Natural killer cell treated with Interleukin-12 subunit alpha and Interleukin-12 subunit beta and Interleukin-15 and Interleukin-18, amount 100 ng/mL, for 72 hours (primary cell): Measurements from ENCODE around the gene LRRC15. TPM values are rescaled to one million over a fixed set of nuclear protein-coding genes. Genes with fewer than 3 reads are reported as not detected.

Experiments used
- ATAC-seq, 2 donors: fragments of 150-1000 bp; cut with Tn5 transposase in 1 of 2; sonication (Bioruptor Pico), chemical (Tn5 transposase) in 1 of 2; 2 replicates each; pipeline ENCODE4 v1.10.0; 2021
- DNase-seq: peaks from one replicate; pipeline ENCODE4 v3.0.0; 2022; ENCODE audit warnings: low spot score
- H3K27ac Mint-ChIP-seq, 2 donors: 1 replicate in 1 of 2; 2 replicates in 1 of 2; pipeline ENCODE4 v1.8.0; 2022; ENCODE audit warnings: mixed read lengths in 2 of 2, mild to moderate bottlenecking in 1 of 2, moderate library complexity in 1 of 2
- H3K27me3 Mint-ChIP-seq, 2 donors: 1 replicate in 1 of 2; 2 replicates in 1 of 2; pipeline ENCODE4 v1.8.0; 2022; ENCODE audit warnings: mixed read lengths in 2 of 2
- H3K36me3 Mint-ChIP-seq: one replicate; pipeline ENCODE4 v1.8.0; 2022; ENCODE audit warnings: mixed read lengths
- H3K4me1 Mint-ChIP-seq, 2 donors: 1 replicate in 1 of 2; 2 replicates in 1 of 2; pipeline ENCODE4 v1.8.0; 2022; ENCODE audit warnings: low read depth in 2 of 2, mixed read lengths in 2 of 2, mild to moderate bottlenecking in 1 of 2
- H3K4me3 Mint-ChIP-seq: one replicate; pipeline ENCODE4 v1.8.0; 2022; ENCODE audit warnings: mixed read lengths
- H3K9me3 Mint-ChIP-seq: 2 replicates; pipeline ENCODE4 v1.8.0; 2022; ENCODE audit warnings: mixed read lengths
- total RNA-seq, 2 donors: library from RNA; stranded (reverse); gene quantifications; one replicate each; pipeline ENCODE4 v1.2.3, GENCODE V29; 2022

The LRRC15 gene
- total RNA-seq, 2 donors from 2014 or later, result not detected

GRCh38 chr3:194346035-194346434 is 23.5 kb downstream of the LRRC15 start:
- no peak overlapping the region for H3K27ac Mint-ChIP-seq
- ATAC-seq, result no peak
- no peaks in the 10 kb centered on the region for H3K36me3 Mint-ChIP-seq

GRCh38 chr3:194344012-194344411 is 25.5 kb downstream of the LRRC15 start:
- Mint-ChIP-seq H3K9me3 (no peaks in the 10 kb centered on the region), H3K4me1 (no peaks in the 10 kb centered on the region), H3K4me3 (no peak overlapping the region), H3K36me3 (no peaks in the 10 kb centered on the region), H3K27me3 (peaks cover 9 to 18% of the 10 kb centered on the region in 2 donors), H3K27ac (no peak overlapping the region)
- DNase-seq, result peak; percentile 74
- peak in 1 of 2 donors; percentile 66 for ATAC-seq

More at GRCh38 chr3:194346035-194346434, 23.5 kb downstream of the LRRC15 start:
- no peak for DNase-seq
- Mint-ChIP-seq H3K27me3 (peaks cover 9 to 18% of the 10 kb centered on the region in 2 donors), H3K9me3 (no peaks in the 10 kb centered on the region), H3K4me1 (no peaks in the 10 kb centered on the region), H3K4me3 (no peak overlapping the region)

DNA sequence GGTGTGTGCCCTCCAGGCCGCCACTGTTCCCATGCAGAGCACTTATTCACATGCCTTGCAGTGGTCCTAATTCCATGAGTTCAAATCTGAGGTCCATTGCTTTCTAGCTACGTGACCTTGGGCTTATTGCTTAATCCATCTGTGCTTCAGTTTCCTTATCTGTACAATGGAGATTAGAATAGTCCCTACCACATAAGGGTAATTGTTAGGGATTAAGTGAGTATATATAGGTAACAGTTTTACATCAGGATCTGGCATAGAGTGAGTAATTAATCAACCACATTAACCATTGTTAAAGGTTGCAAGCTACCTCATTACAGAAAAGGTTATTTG is 26.0 kb downstream of the LRRC15 start:
- Mint-ChIP-seq H3K4me3 (no peak overlapping the region), H3K9me3 (no peaks in the 10 kb centered on the region), H3K27me3 (peaks cover 9 to 18% of the 10 kb centered on the region in 2 donors), H3K27ac (no peak overlapping the region), H3K36me3 (no peaks in the 10 kb centered on the region), H3K4me1 (no peaks in the 10 kb centered on the region)
- ATAC-seq, result no peak
- no peak for DNase-seq

DNA sequence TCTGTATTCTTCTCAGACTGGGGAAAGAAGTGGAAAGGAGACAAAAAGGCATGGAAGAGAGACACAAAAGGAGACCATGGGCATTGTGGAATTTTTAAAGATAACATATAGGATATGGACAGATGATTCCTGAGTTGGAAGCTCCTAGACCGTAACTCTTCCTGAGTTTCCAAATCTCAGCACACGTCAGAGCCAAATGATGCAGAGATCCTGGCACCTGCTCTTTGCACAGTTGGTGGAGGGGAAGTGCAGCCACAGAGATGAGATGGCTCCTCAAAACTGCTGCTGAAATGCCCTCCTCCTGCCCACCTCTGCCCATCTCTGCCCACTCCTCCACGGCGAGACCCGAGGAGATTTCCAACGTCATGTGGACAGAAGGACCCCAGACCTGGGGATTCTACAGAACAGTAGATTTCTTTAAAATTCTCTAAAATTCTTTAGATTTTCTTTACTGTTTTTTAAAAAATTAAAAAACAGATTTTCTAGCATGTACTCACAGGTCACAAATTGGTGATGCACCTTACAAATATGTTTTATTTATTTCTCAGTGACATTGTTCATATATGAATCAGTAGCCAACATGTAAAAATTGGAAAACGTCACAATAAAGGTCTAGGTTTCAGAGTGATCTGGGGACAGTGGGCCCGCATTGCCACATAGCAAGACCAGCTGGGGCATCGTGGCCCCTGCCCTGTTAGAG is 26.5 kb downstream of the LRRC15 start:
- H3K4me1 Mint-ChIP-seq, result no peaks in the 10 kb centered on the region
- no peaks in the 10 kb centered on the region for H3K36me3 Mint-ChIP-seq
- no peak overlapping the region for H3K4me3 Mint-ChIP-seq
- no peak overlapping the region for H3K27ac Mint-ChIP-seq
- H3K27me3 Mint-ChIP-seq, result peaks cover 9 to 18% of the 10 kb centered on the region in 2 donors
- ATAC-seq, result no peak
- no peak for DNase-seq
- no peaks in the 10 kb centered on the region for H3K9me3 Mint-ChIP-seq

DNA sequence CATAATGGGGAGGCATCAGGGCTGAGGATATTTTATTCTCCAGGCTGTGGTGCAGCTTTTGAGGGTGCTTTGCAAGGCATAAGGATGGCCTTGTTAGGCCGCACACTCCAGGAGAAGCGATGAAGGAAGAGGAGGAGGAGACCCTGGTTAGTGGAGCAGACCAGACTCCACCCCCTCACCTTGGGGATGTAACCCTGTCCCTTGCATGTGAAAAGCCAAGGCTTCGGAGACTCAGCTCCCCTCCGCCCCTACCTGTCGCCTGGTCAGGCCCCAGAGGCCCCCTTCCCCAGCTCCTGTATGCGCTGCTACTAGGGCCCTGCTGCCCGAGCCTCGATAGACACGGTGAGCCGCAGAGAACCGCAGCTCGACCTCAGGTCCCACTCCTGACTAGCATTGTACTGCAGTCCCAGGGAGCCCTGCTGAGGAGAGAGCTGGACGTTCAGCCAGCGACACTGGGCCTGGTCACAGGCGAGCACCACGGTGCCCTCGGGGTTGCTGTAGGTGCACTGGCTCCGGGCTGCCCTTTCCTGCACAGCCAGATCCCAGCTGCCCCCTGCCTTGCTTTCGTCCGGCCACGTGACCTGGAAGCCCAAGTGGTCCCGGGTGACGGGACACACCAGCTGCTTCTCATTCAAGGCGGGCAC is 28.7 kb downstream of the LRRC15 start:
- Mint-ChIP-seq H3K27me3 (peaks cover 23 to 27% of the 10 kb centered on the region in 2 donors), H3K4me3 (no peak overlapping the region), H3K36me3 (no peaks in the 10 kb centered on the region), H3K9me3 (no peaks in the 10 kb centered on the region), H3K4me1 (no peaks in the 10 kb centered on the region), H3K27ac (no peak overlapping the region)
- DNase-seq (no peak), ATAC-seq (peak in 1 of 2 donors; percentile 4)

- Mint-ChIP-seq H3K4me3 (no peak overlapping the region), H3K36me3 (no peaks in the 10 kb centered on the region), H3K9me3 (no peaks in the 10 kb centered on the region), H3K4me1 (no peaks in the 10 kb centered on the region), H3K27me3 (peaks cover 23 to 24% of the 10 kb centered on the region in 2 donors), H3K27ac (no peak overlapping the region)
- ATAC-seq (no peak), DNase-seq (no peak)
Measured at GRCh38 chr3:194339840-194340239, 29.7 kb downstream of the LRRC15 start.

- H3K4me3 Mint-ChIP-seq, result no peak overlapping the region
- no peaks in the 10 kb centered on the region for H3K9me3 Mint-ChIP-seq
- H3K27ac Mint-ChIP-seq, result no peak overlapping the region
- H3K36me3 Mint-ChIP-seq, result no peaks in the 10 kb centered on the region
- H3K4me1 Mint-ChIP-seq, result no peaks in the 10 kb centered on the region
- DNase-seq (no peak), ATAC-seq (no peak)
- H3K27me3 Mint-ChIP-seq, result peaks cover 23 to 24% of the 10 kb centered on the region in 2 donors
Measured at GRCh38 chr3:194339356-194339755, 30.2 kb downstream of the LRRC15 start.

GRCh38 chr3:194337965-194338753 is 31.4 kb downstream of the LRRC15 start:
- Mint-ChIP-seq H3K36me3 (no peaks in the 10 kb centered on the region), H3K9me3 (no peaks in the 10 kb centered on the region), H3K4me1 (peaks cover 0 to 4% of the 10 kb centered on the region in 2 donors), H3K27ac (no peak overlapping the region), H3K27me3 (peaks cover 27 to 29% of the 10 kb centered on the region in 2 donors), H3K4me3 (no peak overlapping the region)
- DNase-seq, result no peak
- ATAC-seq, result no peak

DNA sequence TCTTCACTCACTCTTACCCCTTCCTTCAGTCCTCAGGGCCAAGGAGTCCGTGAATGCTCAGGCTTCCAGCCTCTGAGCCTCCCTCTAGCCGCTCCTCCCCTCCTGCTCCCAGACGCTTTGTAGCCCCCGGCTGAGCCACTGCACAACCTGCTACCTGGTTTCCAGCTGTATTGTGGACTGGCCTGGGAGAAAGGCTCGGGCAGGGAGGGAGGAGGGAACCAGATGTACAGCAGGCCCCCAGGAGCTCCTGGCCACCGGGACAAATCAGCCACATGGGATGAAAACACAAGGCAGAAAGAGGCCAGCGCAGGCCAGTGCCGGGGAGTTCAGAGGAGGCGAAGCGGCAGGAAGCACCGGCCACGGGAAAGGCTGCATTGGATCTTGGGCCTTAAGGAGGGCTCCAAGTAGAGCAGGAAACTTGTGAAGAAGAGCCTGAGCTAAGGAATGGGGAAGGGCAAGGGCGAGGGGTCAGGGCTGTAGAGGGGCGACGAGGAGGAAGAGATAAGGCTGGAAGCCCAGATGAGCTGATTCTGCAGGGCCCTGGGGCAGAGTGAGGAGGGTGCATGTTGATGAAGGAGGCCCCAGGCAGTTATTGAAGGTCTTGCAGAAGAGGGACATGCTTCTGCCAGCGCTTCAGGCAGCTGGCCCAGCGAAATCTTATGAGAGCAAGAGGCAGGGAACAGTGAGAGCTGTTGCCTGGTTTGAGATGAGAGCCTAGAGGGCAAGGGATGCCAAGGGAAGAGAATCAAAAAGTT is 32.8 kb downstream of the LRRC15 start:
- H3K4me3 Mint-ChIP-seq, result no peak overlapping the region
- ATAC-seq (no peak), DNase-seq (no peak)
- peaks cover 0 to 4% of the 10 kb centered on the region in 2 donors for H3K4me1 Mint-ChIP-seq
- no peaks in the 10 kb centered on the region for H3K36me3 Mint-ChIP-seq
- H3K27me3 Mint-ChIP-seq, result peaks cover 29 to 30% of the 10 kb centered on the region in 2 donors
- no peak overlapping the region for H3K27ac Mint-ChIP-seq
- H3K9me3 Mint-ChIP-seq, result no peaks in the 10 kb centered on the region

DNA sequence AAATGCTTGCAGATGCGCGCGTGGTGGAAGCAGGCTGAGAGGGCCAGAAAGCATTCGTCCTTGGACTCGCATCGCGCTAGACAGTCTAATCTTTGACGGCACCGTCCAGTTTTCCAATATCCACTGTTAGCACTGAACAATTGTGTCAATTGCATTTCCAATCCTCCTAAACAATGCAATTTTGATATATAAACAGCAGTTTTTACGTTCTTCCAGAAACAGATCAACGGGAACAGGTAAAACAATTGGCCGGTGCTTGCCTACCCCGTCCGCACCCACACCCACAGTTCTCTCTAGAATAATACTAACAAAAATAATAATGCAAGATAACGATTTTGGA is 35.6 kb downstream of the LRRC15 start:
- Mint-ChIP-seq H3K36me3 (no peaks in the 10 kb centered on the region), H3K4me3 (peak overlapping the region; percentile 51), H3K27ac (no peak overlapping the region), H3K4me1 (peaks cover 0 to 4% of the 10 kb centered on the region in 2 donors), H3K9me3 (no peaks in the 10 kb centered on the region), H3K27me3 (peaks cover 31 to 33% of the 10 kb centered on the region in 2 donors)
- no peak for ATAC-seq
- DNase-seq, result no peak

DNA sequence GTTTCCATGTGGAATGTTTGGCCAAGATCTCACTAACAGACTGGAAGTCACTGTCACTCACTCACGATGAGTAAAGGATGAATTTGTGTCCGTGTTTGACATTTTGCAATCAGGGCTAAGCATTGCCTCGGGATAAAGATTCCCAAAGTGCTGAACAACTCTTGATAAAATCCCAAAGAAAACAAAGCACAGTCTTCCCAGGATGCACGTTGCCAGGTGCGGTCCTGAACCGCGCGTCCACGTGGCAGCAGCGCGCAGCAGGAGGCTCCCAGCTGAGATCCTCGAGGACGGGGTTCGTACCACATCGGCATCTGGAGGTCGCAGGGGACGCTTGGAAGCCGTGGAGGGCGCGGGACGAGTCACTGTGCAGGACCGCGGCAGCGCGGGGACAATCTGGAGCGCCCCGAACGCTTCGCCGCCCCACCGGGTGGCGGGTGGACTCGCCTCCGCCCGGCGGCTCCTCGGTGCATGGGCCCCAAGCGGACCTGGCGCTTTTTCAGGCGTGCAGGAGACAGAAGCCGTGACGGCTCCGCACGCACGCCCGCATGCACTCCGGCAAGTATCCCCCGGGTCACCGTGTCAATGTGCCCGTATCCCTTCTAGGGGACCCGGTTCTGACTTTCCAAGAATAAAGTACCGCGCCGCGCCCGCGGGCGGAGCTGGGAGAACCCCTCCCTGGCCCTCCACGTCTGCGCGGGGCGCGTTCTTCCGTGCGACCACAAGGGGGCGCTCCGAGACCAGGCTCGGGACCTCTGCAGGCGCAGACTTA is 36.1 kb downstream of the LRRC15 start:
- Mint-ChIP-seq H3K27me3 (peaks cover 31 to 33% of the 10 kb centered on the region in 2 donors), H3K4me3 (peak overlapping the region; percentile 51), H3K36me3 (no peaks in the 10 kb centered on the region), H3K27ac (no peak overlapping the region), H3K4me1 (peaks cover 0 to 4% of the 10 kb centered on the region in 2 donors), H3K9me3 (no peaks in the 10 kb centered on the region)
- ATAC-seq (peak; percentile 88 to 91), DNase-seq (peak; percentile 90)

GRCh38 chr3:194332858-194333211 is 36.7 kb downstream of the LRRC15 start:
- H3K27ac Mint-ChIP-seq, result no peak overlapping the region
- ATAC-seq (no peak), DNase-seq (no peak)
- no peaks in the 10 kb centered on the region for H3K36me3 Mint-ChIP-seq
- no peaks in the 10 kb centered on the region for H3K9me3 Mint-ChIP-seq
- peaks cover 0 to 4% of the 10 kb centered on the region in 2 donors for H3K4me1 Mint-ChIP-seq
- no peak overlapping the region for H3K4me3 Mint-ChIP-seq
- H3K27me3 Mint-ChIP-seq, result peaks cover 31 to 33% of the 10 kb centered on the region in 2 donors

GRCh38 chr3:194330579-194330978 is 39.0 kb downstream of the LRRC15 start:
- ATAC-seq, result no peak
- Mint-ChIP-seq H3K4me1 (peaks cover 0 to 4% of the 10 kb centered on the region in 2 donors), H3K36me3 (no peaks in the 10 kb centered on the region)

More at GRCh38 chr3:194330579-194330978, 39.0 kb downstream of the LRRC15 start:
- peaks cover 20 to 22% of the 10 kb centered on the region in 2 donors for H3K27me3 Mint-ChIP-seq
- no peak for DNase-seq
- no peaks in the 10 kb centered on the region for H3K9me3 Mint-ChIP-seq
- no peak overlapping the region for H3K27ac Mint-ChIP-seq
- no peak overlapping the region for H3K4me3 Mint-ChIP-seq
